ENCODE results near the gene NOC4L. TPM values are rescaled to one million over a fixed set of nuclear protein-coding genes. Genes with fewer than 3 reads are reported as not detected.

The NOC4L gene
- total and polyA plus RNA-seq, 2 of the 4 experiments (the other 2 are of a cell fraction) = 5.2 to 13.4 TPM

DNA sequence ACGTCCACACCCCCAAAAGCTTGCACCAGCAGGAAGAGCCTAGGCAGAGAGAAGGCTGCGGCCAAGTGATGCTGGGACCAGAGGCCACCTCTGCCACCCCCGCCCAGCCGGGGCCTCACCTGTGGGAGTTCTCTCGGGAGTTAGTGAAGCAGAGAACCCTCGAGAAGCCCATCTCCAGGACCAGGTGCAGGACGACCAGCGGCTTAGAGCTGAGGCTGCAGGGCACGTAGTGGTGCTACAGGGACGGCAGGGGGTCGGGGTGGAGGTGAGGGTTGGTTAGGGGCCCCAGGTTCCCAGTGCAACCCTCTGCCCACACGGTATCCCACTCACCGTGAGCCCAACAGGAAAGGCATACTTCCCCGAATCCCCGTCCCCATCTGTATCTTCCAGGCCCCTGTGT lies 3.8 kb upstream of the NOC4L start:
- H3K79me1 ChIP-seq (ENCODE audit: low read depth in 1 of 2, low read length in 2 of 2) = peaks cover 5 to 26% of the 10 kb centered on the region in 2 experiments
- no peak overlapping the region for H3K9ac ChIP-seq (ENCODE audit: low read depth, low read length)
- H3K36me3 ChIP-seq (ENCODE audit: control insufficient read depth, insufficient read depth, low read length) = peaks cover 44% of the 10 kb centered on the region
- H3K27ac ChIP-seq (ENCODE audit: insufficient read depth, low read length) = no peak overlapping the region
- H2BK20ac ChIP-seq (ENCODE audit: low read depth, low read length) = no peak overlapping the region
- dilution Hi-C loops (cut with HindIII; ENCODE audit: low sequenced_read_pairs, unreplicated experiment) (no loop called here), intact Hi-C loops (cut with micrococcal nuclease) (no loop called here), in situ Hi-C loops (cut with MboI; ENCODE audit: low sequenced_read_pairs) (no loop called here)
- H4K5ac ChIP-seq (ENCODE audit: low read depth, low read length) = no peak overlapping the region
- TF ChIP-seq RAD21 (IDR thresholded peaks at IDR 0.05; ENCODE audit: low read length) (no peak), MAFK (IDR thresholded peaks at IDR 0.05; ENCODE audit: low read depth, low read length) (no peak), NFE2L2 (IDR thresholded peaks at IDR 0.05; ENCODE audit: low read depth, low read length) (no peak), FOS (IDR thresholded peaks at IDR 0.05; ENCODE audit: low read depth, low read length) (no peak), MXI1 (IDR thresholded peaks at IDR 0.05; ENCODE audit: borderline replicate concordance, low read depth, low read length) (no peak), CHD1 (IDR thresholded peaks at IDR 0.05; ENCODE audit: low read depth, low read length) (no peak), POLR2A (IDR thresholded peaks at IDR 0.05; ENCODE audit: low read depth, low read length) (no peak), BHLHE40 (IDR thresholded peaks at IDR 0.05; ENCODE audit: low read depth, low read length) (no peak), RFX5 (IDR thresholded peaks at IDR 0.05; ENCODE audit: low read depth, low read length) (no peak), MAZ (IDR thresholded peaks at IDR 0.05; ENCODE audit: borderline replicate concordance, low read depth, low read length) (no peak), SMC3 (IDR thresholded peaks at IDR 0.05; ENCODE audit: low read depth, low read length) (no peak), CEBPB (IDR thresholded peaks at IDR 0.05; ENCODE audit: low read depth, low read length) (no peak), RCOR1 (IDR thresholded peaks at IDR 0.05; ENCODE audit: insufficient replicate concordance, low read length) (no peak)
- TF ChIP-seq, protein P1, sequence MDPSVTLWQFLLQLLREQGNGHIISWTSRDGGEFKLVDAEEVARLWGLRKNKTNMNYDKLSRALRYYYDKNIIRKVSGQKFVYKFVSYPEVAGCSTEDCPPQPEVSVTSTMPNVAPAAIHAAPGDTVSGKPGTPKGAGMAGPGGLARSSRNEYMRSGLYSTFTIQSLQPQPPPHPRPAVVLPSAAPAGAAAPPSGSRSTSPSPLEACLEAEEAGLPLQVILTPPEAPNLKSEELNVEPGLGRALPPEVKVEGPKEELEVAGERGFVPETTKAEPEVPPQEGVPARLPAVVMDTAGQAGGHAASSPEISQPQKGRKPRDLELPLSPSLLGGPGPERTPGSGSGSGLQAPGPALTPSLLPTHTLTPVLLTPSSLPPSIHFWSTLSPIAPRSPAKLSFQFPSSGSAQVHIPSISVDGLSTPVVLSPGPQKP (IDR thresholded peaks at IDR 0.05; ENCODE audit: borderline replicate concordance, low read depth, low read length) = no peak
- TF ChIP-seq, protein P2, sequence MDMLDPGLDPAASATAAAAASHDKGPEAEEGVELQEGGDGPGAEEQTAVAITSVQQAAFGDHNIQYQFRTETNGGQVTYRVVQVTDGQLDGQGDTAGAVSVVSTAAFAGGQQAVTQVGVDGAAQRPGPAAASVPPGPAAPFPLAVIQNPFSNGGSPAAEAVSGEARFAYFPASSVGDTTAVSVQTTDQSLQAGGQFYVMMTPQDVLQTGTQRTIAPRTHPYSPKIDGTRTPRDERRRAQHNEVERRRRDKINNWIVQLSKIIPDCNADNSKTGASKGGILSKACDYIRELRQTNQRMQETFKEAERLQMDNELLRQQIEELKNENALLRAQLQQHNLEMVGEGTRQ (IDR thresholded peaks at IDR 0.05; ENCODE audit: low read depth, low read length) = no peak
- TF ChIP-seq, protein P3, sequence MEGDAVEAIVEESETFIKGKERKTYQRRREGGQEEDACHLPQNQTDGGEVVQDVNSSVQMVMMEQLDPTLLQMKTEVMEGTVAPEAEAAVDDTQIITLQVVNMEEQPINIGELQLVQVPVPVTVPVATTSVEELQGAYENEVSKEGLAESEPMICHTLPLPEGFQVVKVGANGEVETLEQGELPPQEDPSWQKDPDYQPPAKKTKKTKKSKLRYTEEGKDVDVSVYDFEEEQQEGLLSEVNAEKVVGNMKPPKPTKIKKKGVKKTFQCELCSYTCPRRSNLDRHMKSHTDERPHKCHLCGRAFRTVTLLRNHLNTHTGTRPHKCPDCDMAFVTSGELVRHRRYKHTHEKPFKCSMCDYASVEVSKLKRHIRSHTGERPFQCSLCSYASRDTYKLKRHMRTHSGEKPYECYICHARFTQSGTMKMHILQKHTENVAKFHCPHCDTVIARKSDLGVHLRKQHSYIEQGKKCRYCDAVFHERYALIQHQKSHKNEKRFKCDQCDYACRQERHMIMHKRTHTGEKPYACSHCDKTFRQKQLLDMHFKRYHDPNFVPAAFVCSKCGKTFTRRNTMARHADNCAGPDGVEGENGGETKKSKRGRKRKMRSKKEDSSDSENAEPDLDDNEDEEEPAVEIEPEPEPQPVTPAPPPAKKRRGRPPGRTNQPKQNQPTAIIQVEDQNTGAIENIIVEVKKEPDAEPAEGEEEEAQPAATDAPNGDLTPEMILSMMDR (conservative IDR thresholded peaks at IDR 0.05; ENCODE audit: low read depth, low read length) = no peak
- H3K4me3 ChIP-seq (ENCODE audit: insufficient read depth, low read depth, low read length) = no peak overlapping the region
- ChIA-PET POLR2A (ENCODE audit: unreplicated experiment) (no interaction called here), CTCF (no interaction called here)
- 0 out of 2 replicates have a peak, but pooled peaks cover 3% of the 10 kb centered on the region for H3K9me1 ChIP-seq (ENCODE audit: insufficient read depth, low read length)
- H3K4ac ChIP-seq (ENCODE audit: low read depth, low read length) = no peak overlapping the region
- no peak overlapping the region for H2BK15ac ChIP-seq (ENCODE audit: low read depth, low read length)
- H2AFZ ChIP-seq (replicated peaks; ENCODE audit: low read length, poor library complexity) = no peak overlapping the region
- H3K23ac ChIP-seq (ENCODE audit: low read depth, low read length) = no peak overlapping the region
- H3K4me1 ChIP-seq (ENCODE audit: control insufficient read depth, insufficient read depth, low read length) = peaks cover 8% of the 10 kb centered on the region
- H3K18ac ChIP-seq (ENCODE audit: low read depth, low read length) = no peak overlapping the region
- H2AK9ac ChIP-seq (replicated peaks; ENCODE audit: low read depth, low read length, poor library complexity) = peak overlapping the region; percentile 12
- DNase-seq (no peak), ATAC-seq (ENCODE audit: low read depth) (no peak)
- peaks cover 5% of the 10 kb centered on the region; the same call in 1 of the 2 replicates for H4K20me1 ChIP-seq (ENCODE audit: insufficient read depth, low read length)
- no peaks in the 10 kb centered on the region for H3K27me3 ChIP-seq (ENCODE audit: control insufficient read depth, insufficient read depth, low read length)
- no peak overlapping the region for H3K4me2 ChIP-seq (ENCODE audit: low read depth, low read length)
- no peak overlapping the region for H2BK5ac ChIP-seq (ENCODE audit: low read depth, low read length, poor library complexity, severe bottlenecking)
- BruUV-seq (replicated peaks) = no TSS peak
- H4K8ac ChIP-seq (ENCODE audit: low read depth in 2 of 2, low read length in 2 of 2) = no peak overlapping the region
- WGBS, 2 experiments (ENCODE audit: extremely low coverage in 2 of 2, insufficient read length in 1 of 2) = 79% methylated on average over 8 of the region's 15 CpGs; no CpG with 5 or more reads in 1 of the 2 experiments
- H3K56ac ChIP-seq (ENCODE audit: extremely low read depth, insufficient read depth, low read length) = no peak overlapping the region
- H4K91ac ChIP-seq (ENCODE audit: insufficient read depth, low read depth, low read length) = no peak overlapping the region
- no peak overlapping the region for H2BK120ac ChIP-seq (ENCODE audit: low read depth, low read length)
- no peak overlapping the region for H3K14ac ChIP-seq (replicated peaks; ENCODE audit: low read depth, low read length)
- no peaks in the 10 kb centered on the region for H3K9me3 ChIP-seq (ENCODE audit: control insufficient read depth, insufficient read depth, low read length)
- H2AK5ac ChIP-seq (ENCODE audit: low read depth, low read length) = no peak overlapping the region
